CD14-positive monocyte (primary cell): ENCODE results near the gene SNX14. TPM values are rescaled to one million over a fixed set of nuclear protein-coding genes. Genes with fewer than 3 reads are reported as not detected.

Experiments
- DNase-seq, 3 donors: peaks; one replicate each; pipeline ENCODE4 v3.0.0-alpha.2; 2011 to 2022
- H2AFZ ChIP-seq: 2 replicates; pipeline ENCODE4 v1.6.0; 2012; ENCODE audit warnings: mild to moderate bottlenecking, low read depth, low read length, inconsistent platforms; ENCODE audit not compliant: insufficient read depth, poor library complexity, severe bottlenecking
- H3K27ac ChIP-seq, 2 donors: 1 replicate in 1 of 2; 2 replicates in 1 of 2; pipeline ENCODE4 v1.5.1; 2012 to 2013; ENCODE audit warnings: low read length in 2 of 2, control low read depth in 1 of 2, inconsistent platforms in 1 of 2, low read depth in 1 of 2, mild to moderate bottlenecking in 1 of 2
- H3K27me3 ChIP-seq, 2 donors: one replicate each; pipeline versions ENCODE4 v1.6.0 to v1.6.1; 2011 to 2013; ENCODE audit warnings: low read length in 2 of 2; ENCODE audit not compliant: control insufficient read depth in 2 of 2, insufficient read depth in 2 of 2
- H3K36me3 ChIP-seq, 2 donors: replicated peaks in 1 of 2; 1 replicate in 1 of 2; 2 replicates in 1 of 2; pipeline versions ENCODE4 v1.5.1 to v1.6.1; 2012 to 2013; ENCODE audit warnings: low read length in 2 of 2, control low read depth in 1 of 2, inconsistent platforms in 1 of 2, mild to moderate bottlenecking in 1 of 2; ENCODE audit not compliant: insufficient read depth in 2 of 2, control insufficient read depth in 1 of 2
- H3K4me1 ChIP-seq, 2 donors: 1 replicate in 1 of 2; 2 replicates in 1 of 2; pipeline versions ENCODE4 v1.5.1 to v1.6.1; 2012 to 2013; ENCODE audit warnings: low read length in 2 of 2, control low read depth in 1 of 2, inconsistent platforms in 1 of 2, mild to moderate bottlenecking in 1 of 2, moderate library complexity in 1 of 2; ENCODE audit not compliant: insufficient read depth in 2 of 2, control insufficient read depth in 1 of 2
- H3K4me2 ChIP-seq: replicated peaks from 2 replicates; pipeline ENCODE3; 2012; ENCODE audit warnings: low read length, moderate library complexity, mild to moderate bottlenecking; ENCODE audit not compliant: poor library complexity, severe bottlenecking; ENCODE audit errors: extremely low read depth
- H3K4me3 ChIP-seq, 3 experiments: fragments of 200-600 bp in 1 of 3; sonication (generic) in 1 of 3; replicated peaks in 1 of 3; 1 replicate in 2 of 3; 2 replicates in 1 of 3; pipeline ENCODE4 v1.5.1; 2011 to 2013; ENCODE audit warnings: low read length in 3 of 3, mild to moderate bottlenecking in 3 of 3, control low read depth in 2 of 3, low read depth in 2 of 3, inconsistent platforms in 1 of 3, moderate library complexity in 1 of 3
- H3K79me2 ChIP-seq: 2 replicates; pipeline ENCODE4 v1.6.0; 2012; ENCODE audit warnings: mild to moderate bottlenecking, control low read depth, inconsistent platforms, low read length, moderate library complexity; ENCODE audit not compliant: insufficient read depth
- H3K9ac ChIP-seq: 2 replicates; pipeline ENCODE4 v1.6.0; 2017; ENCODE audit warnings: low read length, mild to moderate bottlenecking; ENCODE audit not compliant: insufficient read depth, poor library complexity, severe bottlenecking
- H3K9me3 ChIP-seq, 2 donors: replicated peaks in 1 of 2; 1 replicate in 1 of 2; 2 replicates in 1 of 2; pipeline versions ENCODE4 v1.5.1 to v1.6.1; 2012 to 2013; ENCODE audit warnings: low read length in 2 of 2, control low read depth in 1 of 2; ENCODE audit not compliant: control insufficient read depth in 1 of 2, insufficient read depth in 1 of 2
- H4K20me1 ChIP-seq: 2 replicates; pipeline ENCODE4 v1.6.0; 2012; ENCODE audit warnings: mild to moderate bottlenecking, low read length, control low read depth, moderate library complexity; ENCODE audit not compliant: insufficient read depth
- H3K27ac Mint-ChIP-seq, 7 donors: one replicate each; pipeline ENCODE4 v1.8.0; 2020; ENCODE audit warnings: mild to moderate bottlenecking in 7 of 7, mixed read lengths in 7 of 7, moderate library complexity in 6 of 7, inconsistent platforms in 2 of 7
- H3K27me3 Mint-ChIP-seq, 3 donors: one replicate each; pipeline ENCODE4 v1.8.0; 2021 to 2022; ENCODE audit warnings: low read depth in 3 of 3, mild to moderate bottlenecking in 3 of 3, mixed read lengths in 3 of 3, moderate library complexity in 3 of 3, inconsistent platforms in 1 of 3
- H3K36me3 Mint-ChIP-seq, 2 donors: one replicate each; pipeline ENCODE4 v1.8.0; 2020; ENCODE audit warnings: mixed read lengths in 2 of 2, inconsistent platforms in 1 of 2, mild to moderate bottlenecking in 1 of 2
- H3K4me1 Mint-ChIP-seq: one replicate; pipeline ENCODE4 v1.8.0; 2020; ENCODE audit warnings: mild to moderate bottlenecking, mixed read lengths
- H3K4me3 Mint-ChIP-seq, 2 donors: one replicate each; pipeline ENCODE4 v1.8.0; 2020; ENCODE audit warnings: mild to moderate bottlenecking in 2 of 2, mixed read lengths in 2 of 2, moderate library complexity in 1 of 2
- H3K9me3 Mint-ChIP-seq, 7 donors: one replicate each; pipeline ENCODE4 v1.8.0; 2020 to 2022; ENCODE audit warnings: mixed read lengths in 7 of 7, mild to moderate bottlenecking in 6 of 7, moderate library complexity in 6 of 7, inconsistent platforms in 2 of 7
- WGBS: methylation state at CpG from one replicate; pipeline ENCODE4 v1.1.5; 2013; ENCODE audit warnings: missing lambda C conversion rate; ENCODE audit not compliant: insufficient coverage; 5-methylcytosine and 5-hydroxymethylcytosine counted together
- intact Hi-C, 2 donors: fragments of 100-400 bp; cut with micrococcal nuclease; formaldehyde crosslinking; loops; one replicate each; pipeline versions ENCODE4 v1.15.0 to v1.15.1; 2023
- polyA plus RNA-seq, 3 donors: library from polyadenylated mRNA; depleted of rRNA in 1 of 3; unstranded in 2 of 3; stranded (reverse) in 1 of 3; fragments of 300-500 nt in 2 of 3; fragments of >200 nt in 1 of 3; fragmentation: Illumina TruSeq in 2 of 3; gene quantifications; 1 replicate in 2 of 3; 2 replicates in 1 of 3; pipeline ENCODE4 v1.2.3, GENCODE V29; 2012 to 2021
- TF ChIP-seq, protein P1 (sequence below): fragments of 200-600 bp; IDR thresholded peaks from one replicate; pipeline ENCODE4 v1.8.0; 2022; ENCODE audit warnings: antibody characterized with exemption, mild to moderate bottlenecking

The SNX14 gene
- polyA plus RNA-seq, 3 donors = 40.2 to 75.6 (median 73.3) TPM

DNA sequence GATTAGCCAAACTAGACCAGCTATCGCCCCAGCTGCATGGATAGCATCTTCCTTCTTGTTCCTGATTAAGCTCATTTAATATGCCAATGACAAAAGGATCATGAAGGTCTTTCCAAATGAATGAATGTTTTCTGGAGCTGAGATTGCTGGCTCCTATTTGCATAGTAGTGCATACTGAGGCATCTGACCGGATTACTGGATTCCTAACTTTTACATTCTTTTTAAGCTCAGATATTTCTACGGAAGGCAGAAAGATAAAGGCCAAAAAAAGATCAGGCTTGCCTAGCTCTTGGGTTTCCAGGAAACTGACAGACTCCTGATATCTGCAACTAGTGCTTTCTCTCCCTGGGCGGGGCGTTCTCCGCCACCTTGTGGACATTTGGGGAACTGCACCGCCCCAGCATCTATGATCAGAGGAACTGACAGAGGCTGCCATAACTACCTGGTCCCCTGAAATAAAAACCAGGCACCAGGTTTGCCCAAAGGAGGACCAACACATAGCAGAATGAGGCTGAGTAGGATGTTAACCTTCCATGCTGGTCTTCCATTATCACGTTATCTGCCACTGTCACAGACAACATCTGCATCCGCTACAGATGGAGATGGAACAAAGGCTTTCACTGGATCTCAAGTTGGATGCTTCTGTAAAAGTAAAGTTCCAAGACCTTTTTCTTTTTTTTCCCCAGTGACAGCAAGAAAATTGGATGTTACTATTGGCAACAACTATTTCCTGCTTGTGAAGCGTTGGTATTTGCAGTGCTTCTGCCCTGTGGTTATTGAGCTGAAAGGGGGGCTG is 110.6 kb downstream of the SNX14 start:
- H3K4me3 Mint-ChIP-seq = no peak overlapping the region

DNA sequence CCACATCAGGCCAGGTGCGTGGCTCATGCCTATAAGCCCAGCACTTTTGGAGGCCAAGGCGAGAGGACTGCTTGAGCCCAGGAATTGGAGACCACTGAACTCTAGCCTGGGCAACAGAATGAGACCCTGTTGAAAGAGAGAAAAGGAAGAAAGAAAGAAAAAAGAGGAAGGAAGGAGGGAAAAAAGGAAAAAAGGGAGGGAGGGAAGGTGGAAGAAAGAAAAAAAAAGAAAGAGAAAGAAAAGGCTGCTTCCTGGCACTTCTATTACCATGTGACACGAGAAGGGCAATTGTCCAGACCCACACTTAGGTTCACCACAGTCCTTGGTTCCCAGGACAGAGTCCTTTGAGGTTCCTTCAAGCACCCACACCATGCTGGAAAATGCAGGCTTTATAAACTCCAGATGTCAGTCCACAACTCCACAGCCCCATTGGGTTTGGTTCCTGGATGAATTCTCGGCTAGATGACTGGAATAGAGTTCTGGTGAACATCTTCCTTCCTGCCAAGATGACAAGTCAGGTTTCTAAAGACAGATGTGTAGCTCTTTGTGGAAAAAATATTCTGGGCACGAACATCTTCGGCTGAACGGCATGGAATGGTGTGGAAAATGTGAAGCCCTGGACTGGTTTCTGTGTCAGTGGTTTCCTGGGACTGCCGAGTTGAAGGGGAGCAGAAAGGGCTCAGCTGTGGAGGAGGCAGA is 111.3 kb downstream of the SNX14 start:
- Mint-ChIP-seq H3K27me3 (peaks cover 4 to 6% (median 5%) of the 10 kb centered on the region in 3 donors), H3K4me3 (no peak overlapping the region), H3K27ac (peak overlapping the region in 1 of 7 donors; percentile 22), H3K4me1 (peaks cover 2% of the 10 kb centered on the region), H3K36me3 (no peaks in the 10 kb centered on the region), H3K9me3 (no peaks in the 10 kb centered on the region)
- intact Hi-C loops = no loop called here
- no peak overlapping the region for H3K4me2 ChIP-seq
- no peak overlapping the region for H2AFZ ChIP-seq
- H3K27ac ChIP-seq = no peak overlapping the region
- no peaks in the 10 kb centered on the region for H3K79me2 ChIP-seq
- H3K36me3 ChIP-seq = no peaks in the 10 kb centered on the region
- WGBS = 86% methylated on average over 6 of the region's 8 CpGs
- no peak overlapping the region for H3K9ac ChIP-seq
- no peaks in the 10 kb centered on the region for H3K27me3 ChIP-seq
- H3K4me1 ChIP-seq = no peaks in the 10 kb centered on the region
- DNase-seq = no peak
- no peak overlapping the region for H3K4me3 ChIP-seq
- no peaks in the 10 kb centered on the region for H3K9me3 ChIP-seq
- TF ChIP-seq, protein P1, sequence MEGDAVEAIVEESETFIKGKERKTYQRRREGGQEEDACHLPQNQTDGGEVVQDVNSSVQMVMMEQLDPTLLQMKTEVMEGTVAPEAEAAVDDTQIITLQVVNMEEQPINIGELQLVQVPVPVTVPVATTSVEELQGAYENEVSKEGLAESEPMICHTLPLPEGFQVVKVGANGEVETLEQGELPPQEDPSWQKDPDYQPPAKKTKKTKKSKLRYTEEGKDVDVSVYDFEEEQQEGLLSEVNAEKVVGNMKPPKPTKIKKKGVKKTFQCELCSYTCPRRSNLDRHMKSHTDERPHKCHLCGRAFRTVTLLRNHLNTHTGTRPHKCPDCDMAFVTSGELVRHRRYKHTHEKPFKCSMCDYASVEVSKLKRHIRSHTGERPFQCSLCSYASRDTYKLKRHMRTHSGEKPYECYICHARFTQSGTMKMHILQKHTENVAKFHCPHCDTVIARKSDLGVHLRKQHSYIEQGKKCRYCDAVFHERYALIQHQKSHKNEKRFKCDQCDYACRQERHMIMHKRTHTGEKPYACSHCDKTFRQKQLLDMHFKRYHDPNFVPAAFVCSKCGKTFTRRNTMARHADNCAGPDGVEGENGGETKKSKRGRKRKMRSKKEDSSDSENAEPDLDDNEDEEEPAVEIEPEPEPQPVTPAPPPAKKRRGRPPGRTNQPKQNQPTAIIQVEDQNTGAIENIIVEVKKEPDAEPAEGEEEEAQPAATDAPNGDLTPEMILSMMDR = no peak
- H4K20me1 ChIP-seq = no peaks in the 10 kb centered on the region

More for the DNA sequence above, 110.6 kb downstream of the SNX14 start:
- Histone ChIP-seq H3K27ac (no peak overlapping the region), H4K20me1 (no peaks in the 10 kb centered on the region), H3K9me3 (no peaks in the 10 kb centered on the region), H3K27me3 (no peaks in the 10 kb centered on the region), H2AFZ (no peak overlapping the region), H3K4me3 (no peak overlapping the region), H3K9ac (no peak overlapping the region), H3K4me1 (no peaks in the 10 kb centered on the region), H3K36me3 (no peaks in the 10 kb centered on the region), H3K4me2 (no peak overlapping the region), H3K79me2 (no peaks in the 10 kb centered on the region)
- TF ChIP-seq, protein P1 = peak; percentile 100
- peak; percentile 23 to 52 (median 47) for DNase-seq
- 11% methylated on average over 7 of the region's 10 CpGs for WGBS
- Mint-ChIP-seq H3K27me3 (peaks cover 2 to 5% (median 4%) of the 10 kb centered on the region in 3 donors), H3K9me3 (no peaks in the 10 kb centered on the region), H3K36me3 (no peaks in the 10 kb centered on the region), H3K4me1 (peaks cover 2% of the 10 kb centered on the region), H3K27ac (no peak overlapping the region)
- intact Hi-C loops = no loop called here
